ENCODE measurements around the gene PNRC1. TPM values are rescaled to one million over a fixed set of nuclear protein-coding genes. Genes with fewer than 3 reads are reported as not detected.
"Not testable (repeated sequence)": the region's sequence is repeated elsewhere in the genome, so short reads cannot be mapped to it uniquely, and the experiment has no call there.

The PNRC1 gene
- total RNA-seq, 2 experiments from 2014 or later: 130 to 131 TPM

DNA sequence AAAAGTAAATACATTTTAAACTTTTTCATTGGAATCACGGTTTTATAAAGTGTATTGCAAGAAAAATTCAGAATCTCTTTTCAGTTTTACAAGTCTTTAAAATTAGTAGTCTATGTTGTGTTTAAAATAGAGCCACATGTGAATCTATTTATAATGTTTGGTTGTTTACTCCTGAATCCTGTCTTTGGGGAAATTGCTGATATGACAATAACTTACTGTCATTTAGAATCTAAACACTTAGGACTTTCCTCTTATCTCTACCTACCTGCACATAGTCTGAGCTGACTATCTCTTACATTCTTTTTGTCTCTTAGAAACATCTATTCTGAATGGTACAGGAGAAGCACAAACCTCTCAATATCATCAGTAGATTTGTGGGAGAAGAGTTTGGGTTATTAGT is 41.4 kb downstream of the PNRC1 start:
- Mint-ChIP-seq H3K4me3 (no peak overlapping the region), H3K36me3 (ENCODE audit: low read depth) (no peaks in the 10 kb centered on the region)
- POLR2A ChIA-PET: no interaction called here

DNA sequence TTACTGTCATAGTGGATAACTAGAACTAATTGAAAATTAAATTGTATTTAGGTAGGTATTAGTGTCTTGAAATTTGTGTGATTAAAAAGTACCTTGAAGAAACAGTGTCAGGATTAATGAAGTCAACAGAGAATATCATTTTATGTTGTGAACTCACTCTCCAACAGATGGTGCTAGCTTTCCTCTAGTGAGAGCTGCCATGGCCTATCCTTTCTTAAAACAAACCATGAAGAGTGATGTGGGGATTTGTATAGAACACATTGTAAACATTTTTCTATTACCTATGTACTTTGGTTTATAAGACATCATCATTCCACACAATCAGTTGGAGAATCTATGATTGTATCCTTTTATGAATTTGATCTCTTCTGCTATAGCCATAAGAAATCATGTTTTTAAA is 42.1 kb downstream of the PNRC1 start:
- Mint-ChIP-seq H3K27me3 (peaks cover 22% of the 10 kb centered on the region), H3K4me3 (no peak overlapping the region), H3K36me3 (ENCODE audit: low read depth) (no peaks in the 10 kb centered on the region), H3K9me3 (no peaks in the 10 kb centered on the region), H3K4me1 (no peaks in the 10 kb centered on the region), H3K27ac (no peak overlapping the region)
- ChIA-PET CTCF (interaction anchor here (1.2 to 1.9 kb wide), 3 partner anchors 139 to 310 kb away, joined by 3 to 7 read pairs (median 6); partner anchors contain the start of gene ANKRD6), POLR2A (interaction anchor here (1.1 kb wide), 1 partner anchor 24 kb away, joined by 5 read pairs; the partner anchor contains the start of gene PM20D2)
- no peak for DNase-seq

More for the DNA sequence above, 41.4 kb downstream of the PNRC1 start:
- Mint-ChIP-seq H3K27me3 (peaks cover 26% of the 10 kb centered on the region), H3K9me3 (no peaks in the 10 kb centered on the region), H3K27ac (no peak overlapping the region), H3K4me1 (peaks cover 3% of the 10 kb centered on the region)
- CTCF ChIA-PET: no interaction called here
- DNase-seq: no peak

DNA sequence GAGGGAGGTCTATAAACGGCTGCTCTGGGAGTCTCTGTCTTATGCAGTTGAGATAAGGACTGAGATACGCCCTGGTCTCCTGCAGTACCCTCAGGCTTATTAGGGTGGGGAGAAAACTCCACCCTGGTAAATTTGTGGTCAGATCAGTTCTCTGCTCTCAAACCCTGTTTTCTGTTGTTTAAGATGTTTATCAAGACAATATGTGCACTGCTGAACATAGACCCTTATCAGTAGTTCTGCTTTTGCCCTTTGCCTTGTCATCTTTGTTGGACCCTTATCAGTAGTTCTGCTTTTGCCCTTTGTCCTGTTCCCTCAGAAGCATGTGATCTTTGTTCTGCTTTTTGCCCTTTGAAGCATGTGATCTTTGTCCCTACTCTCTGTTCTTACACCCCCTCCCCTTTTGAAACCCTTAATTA is 47.7 kb downstream of the PNRC1 start:
- H3K27ac Mint-ChIP-seq; H3K9me3 Mint-ChIP-seq; DNase-seq; H3K4me1 Mint-ChIP-seq; H3K36me3 Mint-ChIP-seq (ENCODE audit: low read depth); H3K4me3 Mint-ChIP-seq; H3K27me3 Mint-ChIP-seq; POLR2A ChIA-PET: not testable (repeated sequence)
- CTCF ChIA-PET: interaction anchor here (1.1 kb wide), 1 partner anchor 12 kb away, joined by 4 read pairs; no protein-coding TSS in a partner anchor

DNA sequence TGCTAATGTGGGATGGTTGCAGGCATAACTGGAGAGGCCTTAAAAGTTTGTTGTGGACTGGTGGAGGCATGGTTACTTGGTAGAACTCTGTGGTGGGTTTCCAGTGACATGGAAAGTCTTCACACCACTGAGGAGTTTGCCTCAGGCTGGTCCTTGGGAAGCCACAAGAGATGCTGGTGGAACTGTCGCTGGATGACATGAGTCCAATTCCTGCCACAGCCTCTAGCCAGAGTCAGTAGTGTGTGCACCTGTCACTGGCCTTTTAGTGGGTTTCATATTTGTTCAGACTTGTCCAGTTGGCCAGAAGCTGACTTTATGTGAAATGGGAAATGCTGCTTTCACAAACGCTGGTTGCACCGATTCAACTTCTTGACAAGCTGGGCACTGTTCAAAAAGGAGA is 51.0 kb downstream of the PNRC1 start:
- CTCF ChIA-PET: no interaction called here
- Mint-ChIP-seq H3K27me3 (peaks cover 8% of the 10 kb centered on the region), H3K27ac (no peak overlapping the region), H3K36me3 (ENCODE audit: low read depth) (peaks cover 3% of the 10 kb centered on the region), H3K4me1 (no peaks in the 10 kb centered on the region), H3K9me3 (peaks cover 6% of the 10 kb centered on the region), H3K4me3 (no peak overlapping the region)
- DNase-seq: no peak
- POLR2A ChIA-PET: no interaction called here

DNA sequence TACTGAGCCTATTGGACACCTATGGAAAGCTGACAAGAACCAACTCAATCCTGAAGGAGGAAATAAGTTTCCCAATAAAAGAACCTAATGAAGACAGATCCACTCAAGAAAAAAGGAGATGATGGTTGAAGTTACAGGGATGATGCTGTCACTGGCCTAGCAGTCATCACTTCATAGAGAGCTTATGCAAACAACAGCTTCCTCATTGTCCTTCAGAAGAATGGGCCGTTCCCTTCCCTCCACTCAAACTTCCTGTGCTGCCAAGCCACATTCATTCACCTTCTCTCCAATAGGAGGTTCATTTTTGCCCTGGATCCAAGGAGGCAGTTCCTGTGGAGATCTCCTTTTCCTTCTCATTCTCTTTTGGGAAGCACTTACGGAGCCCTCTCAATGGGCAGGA is 51.5 kb downstream of the PNRC1 start:
- Mint-ChIP-seq H3K36me3 (ENCODE audit: low read depth) (peaks cover 3% of the 10 kb centered on the region), H3K4me1 (no peaks in the 10 kb centered on the region), H3K27ac (no peak overlapping the region), H3K27me3 (peaks cover 8% of the 10 kb centered on the region), H3K4me3 (no peak overlapping the region), H3K9me3 (peaks cover 6% of the 10 kb centered on the region)
- ChIA-PET CTCF (no interaction called here), POLR2A (no interaction called here)
- DNase-seq: no peak

DNA sequence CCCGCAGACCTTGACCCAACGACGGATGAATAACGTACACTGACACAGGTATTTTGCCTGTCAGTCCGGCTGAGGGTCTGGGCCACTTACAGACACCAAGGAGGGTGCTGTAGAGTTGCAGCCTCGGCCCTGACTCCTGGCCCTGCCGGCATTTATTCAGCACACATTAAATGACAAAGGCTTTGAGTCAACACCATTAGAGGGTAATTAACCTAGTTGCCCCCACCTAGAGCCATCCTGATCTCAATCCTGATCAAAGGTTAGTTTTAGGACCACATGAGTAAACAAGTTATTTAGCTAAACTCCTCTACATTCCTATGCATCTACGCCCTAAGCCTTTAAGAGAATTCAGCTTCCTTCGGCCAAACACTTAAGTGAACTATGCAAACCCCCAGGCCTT is 53.4 kb downstream of the PNRC1 start:
- CTCF ChIA-PET: interaction anchor here (0.7 to 0.8 kb wide), 2 partner anchors 17 to 151 kb away, joined by 3 read pairs; no protein-coding TSS in a partner anchor
- Mint-ChIP-seq H3K9me3 (no peaks in the 10 kb centered on the region), H3K36me3 (ENCODE audit: low read depth) (no peaks in the 10 kb centered on the region), H3K27ac (no peak overlapping the region), H3K4me3 (no peak overlapping the region), H3K4me1 (no peaks in the 10 kb centered on the region), H3K27me3 (peaks cover 4% of the 10 kb centered on the region)
- POLR2A ChIA-PET: interaction anchor here (0.8 kb wide), 1 partner anchor 50 kb away, joined by 3 read pairs; no protein-coding TSS in a partner anchor
- DNase-seq: no peak

DNA sequence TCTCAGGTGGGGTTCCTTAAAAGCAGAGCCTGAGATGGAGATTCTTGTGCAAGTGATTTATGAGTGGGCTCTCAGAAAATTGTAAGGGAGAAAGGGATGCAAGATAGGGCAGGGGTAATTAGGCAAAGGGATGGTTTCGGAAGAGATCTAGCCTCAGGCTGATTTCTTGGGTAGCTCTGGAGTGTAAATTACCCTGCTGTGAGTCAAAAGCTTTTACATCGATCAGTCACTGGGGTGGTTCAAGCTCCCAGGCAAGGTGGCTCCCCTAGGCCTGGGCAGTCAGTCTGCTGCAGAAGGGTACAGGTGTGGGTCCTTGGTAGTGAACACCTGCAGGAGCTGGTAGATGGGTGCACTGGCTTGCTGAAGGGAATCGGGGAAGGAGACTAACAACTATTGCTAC is 54.2 kb downstream of the PNRC1 start:
- no peaks in the 10 kb centered on the region for H3K9me3 Mint-ChIP-seq
- no peaks in the 10 kb centered on the region for H3K4me1 Mint-ChIP-seq
- CTCF ChIA-PET: interaction anchor here (0.7 to 0.8 kb wide), 2 partner anchors 18 to 152 kb away, joined by 3 read pairs; no protein-coding TSS in a partner anchor
- H3K4me3 Mint-ChIP-seq: no peak overlapping the region
- peaks cover 4% of the 10 kb centered on the region for H3K27me3 Mint-ChIP-seq
- H3K27ac Mint-ChIP-seq: no peak overlapping the region
- H3K36me3 Mint-ChIP-seq (ENCODE audit: low read depth): no peaks in the 10 kb centered on the region
- DNase-seq: no peak
- POLR2A ChIA-PET: interaction anchor here (0.8 to 0.9 kb wide), 2 partner anchors 50 to 52 kb away, joined by 3 read pairs; no protein-coding TSS in a partner anchor

Other genes with a start within 250 kb of the PNRC1 start
- gene RNGTT, start 117.1 kb upstream of the PNRC1 start, total RNA-seq: 10 to 100 TPM; 18.6 TPM
- gene SRSF12, start 37.3 kb downstream of the PNRC1 start, total RNA-seq: not detected
- 1 to 10 TPM; 5.0 to 5.5 TPM for gene PM20D2, start 65.3 kb downstream of the PNRC1 start, total RNA-seq
- gene GABRR1, start 136.6 kb downstream of the PNRC1 start, total RNA-seq: not detected
- under 1 TPM; 0.70 to 0.78 TPM for gene GABRR2, start 234.5 kb downstream of the PNRC1 start, total RNA-seq

All from activated CD4-positive, alpha-beta memory T cell treated with anti-CD3 and anti-CD28 coated beads, Interleukin-2, amount 10 ng/mL, durations not matched to agents 7 days and 5 days (primary cell).